DOHH2 (cell line): ENCODE measurements around the gene RNPS1.
A peak's percentile ranks its signal among the peaks of the same experiment; 100 is the strongest.

ENCODE experiments used
- H3F3A ChIP-seq: fragments of 200-600 bp; sonication (generic), shearing (Covaris generic); 2 replicates; pipeline ENCODE4 v1.6.0; 2016; ENCODE audit warnings: antibody characterized with exemption, mild to moderate bottlenecking; ENCODE audit not compliant: control insufficient read depth, insufficient read depth
- H3K27ac ChIP-seq: fragments of 200-600 bp; sonication (generic); 2 replicates; pipeline ENCODE4 v1.5.1; 2014; ENCODE audit warnings: low read depth, mild to moderate bottlenecking, low read length, moderate library complexity
- H3K27me3 ChIP-seq: fragments of 200-600 bp; sonication (generic); 2 replicates; pipeline ENCODE4 v1.6.1; 2014; ENCODE audit warnings: mild to moderate bottlenecking, low read length, mixed read lengths; ENCODE audit not compliant: control insufficient read depth
- H3K36me3 ChIP-seq: fragments of 200-600 bp; sonication (generic); 2 replicates; pipeline ENCODE4 v1.6.1; 2014; ENCODE audit warnings: mild to moderate bottlenecking, low read length, moderate library complexity, mixed read lengths; ENCODE audit not compliant: control insufficient read depth
- H3K4me1 ChIP-seq: fragments of 200-600 bp; sonication (generic); 2 replicates; pipeline ENCODE4 v1.6.1; 2014; ENCODE audit warnings: mild to moderate bottlenecking, low read length, mixed read lengths; ENCODE audit not compliant: control insufficient read depth
- H3K4me2 ChIP-seq: fragments of 200-600 bp; sonication (generic); 2 replicates; pipeline ENCODE4 v1.6.0; 2014; ENCODE audit warnings: mild to moderate bottlenecking, low read length, moderate library complexity
- H3K4me3 ChIP-seq: fragments of 200-600 bp; sonication (generic); 2 replicates; pipeline ENCODE4 v1.5.1; 2014; ENCODE audit warnings: mild to moderate bottlenecking, low read length, mixed read lengths
- H3K79me2 ChIP-seq: fragments of 200-600 bp; sonication (generic); 2 replicates; pipeline ENCODE4 v1.6.1; 2014; ENCODE audit warnings: mild to moderate bottlenecking, low read length, mixed read lengths; ENCODE audit not compliant: control insufficient read depth
- H3K9me2 ChIP-seq: fragments of 200-600 bp; sonication (generic); replicated peaks from 2 replicates; pipeline ENCODE4 v1.6.1; 2014; ENCODE audit warnings: mild to moderate bottlenecking, low read length, mixed read lengths; ENCODE audit not compliant: control insufficient read depth
- H3K9me3 ChIP-seq: fragments of 200-600 bp; sonication (generic); 2 replicates; pipeline ENCODE4 v1.6.1; 2014; ENCODE audit warnings: antibody characterized with exemption, low read length, mixed read lengths; ENCODE audit not compliant: control insufficient read depth, insufficient read depth
- H4K20me1 ChIP-seq: fragments of 200-600 bp; sonication (generic); 2 replicates; pipeline ENCODE4 v1.6.0; 2014; ENCODE audit warnings: low read depth, mild to moderate bottlenecking, antibody characterized with exemption, low read length, moderate library complexity; ENCODE audit not compliant: control insufficient read depth, insufficient read depth
- CTCF ChIP-seq: fragments of 200-600 bp; sonication (generic); IDR thresholded peaks from one replicate; pipeline ENCODE4 v1.5.1; 2014; ENCODE audit warnings: antibody characterized with exemption, mild to moderate bottlenecking, low read depth, low read length; ENCODE audit not compliant: poor library complexity, severe bottlenecking
- EZH2phosphoT487 ChIP-seq: fragments of 200-600 bp; sonication (generic); IDR thresholded peaks from 2 replicates; pipeline ENCODE4 v1.6.1; 2017; ENCODE audit warnings: borderline replicate concordance, mild to moderate bottlenecking, antibody characterized with exemption, low read length, moderate library complexity, mixed read lengths

Gene RNPS1

DNA sequence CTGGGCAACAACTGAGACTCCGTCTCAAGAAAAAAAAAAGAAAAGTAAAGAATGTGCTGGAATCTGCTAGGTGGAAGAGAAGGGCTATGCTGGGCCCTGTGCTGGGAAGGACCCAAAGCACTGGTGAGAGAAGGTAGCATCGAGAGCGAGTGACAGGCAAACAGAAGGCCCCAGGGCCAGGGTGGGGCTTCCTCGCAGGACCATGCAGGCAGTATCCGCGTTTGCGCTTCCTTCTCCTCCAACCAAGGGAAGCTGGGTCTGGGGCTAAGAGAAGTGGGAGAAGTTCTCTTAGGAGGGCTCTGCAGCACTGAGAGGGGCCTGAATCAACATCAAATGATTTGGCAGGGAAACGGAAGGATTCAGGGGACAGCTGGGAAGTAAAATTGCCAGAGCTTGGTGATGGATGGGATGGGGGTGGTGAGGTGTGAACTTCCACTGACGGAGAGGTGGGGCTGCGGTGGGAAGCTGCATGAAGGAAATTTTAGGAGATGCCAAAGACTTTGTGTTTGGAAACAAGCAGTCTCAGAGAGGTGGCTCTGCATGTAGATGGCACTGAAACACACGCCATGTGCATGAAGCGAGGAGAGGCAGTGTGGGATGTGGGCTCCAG, 11.3 kb downstream of the RNPS1 start:
- no peaks in the 10 kb centered on the region for H3K9me3 ChIP-seq
- no peaks in the 10 kb centered on the region for H3K9me2 ChIP-seq
- H3K4me3 ChIP-seq = no peak overlapping the region
- H3F3A ChIP-seq = peaks cover 51% of the 10 kb centered on the region
- peaks cover 18% of the 10 kb centered on the region for H3K4me1 ChIP-seq
- H3K27ac ChIP-seq = no peak overlapping the region
- peaks cover 48% of the 10 kb centered on the region for H3K79me2 ChIP-seq
- H4K20me1 ChIP-seq = peaks cover 9% of the 10 kb centered on the region; the same call in 1 of the 2 replicates
- no peaks in the 10 kb centered on the region for H3K27me3 ChIP-seq
- peaks cover 92% of the 10 kb centered on the region for H3K36me3 ChIP-seq
- TF ChIP-seq CTCF (no peak), EZH2phosphoT487 (no peak)
- H3K4me2 ChIP-seq = no peak overlapping the region

DNA sequence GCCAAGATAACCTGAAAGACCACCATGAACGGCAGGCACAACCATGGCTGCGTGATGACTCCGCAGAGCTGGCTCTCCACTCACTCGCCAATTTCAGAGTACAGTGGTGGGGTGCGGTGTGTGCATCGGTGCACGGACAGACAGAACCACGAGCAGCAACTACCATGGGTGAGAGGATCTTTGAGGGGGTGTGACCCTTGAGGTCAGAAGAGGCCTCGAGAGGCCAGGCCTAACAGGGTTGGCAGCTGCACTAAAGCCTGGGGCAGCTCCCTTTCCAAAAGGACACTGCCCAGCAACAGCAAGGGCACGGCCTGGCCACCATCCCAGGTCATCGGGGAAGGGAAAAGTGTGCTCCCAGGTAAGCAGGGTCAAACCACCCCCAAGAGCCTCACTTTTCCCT, 14.6 kb downstream of the RNPS1 start:
- peaks cover 27% of the 10 kb centered on the region for H3K4me1 ChIP-seq
- no peaks in the 10 kb centered on the region for H3K9me3 ChIP-seq
- H3K79me2 ChIP-seq = peaks cover 44% of the 10 kb centered on the region
- H3K9me2 ChIP-seq = no peaks in the 10 kb centered on the region
- no peak overlapping the region for H3K4me3 ChIP-seq
- peaks cover 71% of the 10 kb centered on the region for H3K36me3 ChIP-seq
- H3F3A ChIP-seq = peaks cover 43% of the 10 kb centered on the region
- 0 out of 2 replicates have a peak, but pooled peaks cover 9% of the 10 kb centered on the region for H4K20me1 ChIP-seq
- peak overlapping the region; percentile 68 for H3K27ac ChIP-seq
- no peak overlapping the region for H3K4me2 ChIP-seq
- TF ChIP-seq EZH2phosphoT487 = no peak
- no peak for TF ChIP-seq CTCF
- no peaks in the 10 kb centered on the region for H3K27me3 ChIP-seq

- Histone ChIP-seq H3K4me3 (no peak overlapping the region), H3K36me3 (peaks cover 66% of the 10 kb centered on the region), H3K27ac (peak overlapping the region; percentile 68), H3K79me2 (peaks cover 42% of the 10 kb centered on the region), H3K4me1 (peaks cover 27% of the 10 kb centered on the region), H3K9me2 (no peaks in the 10 kb centered on the region), H3K4me2 (no peak overlapping the region), H4K20me1 (0 out of 2 replicates have a peak, but pooled peaks cover 8% of the 10 kb centered on the region), H3K9me3 (no peaks in the 10 kb centered on the region), H3F3A (peaks cover 39% of the 10 kb centered on the region), H3K27me3 (no peaks in the 10 kb centered on the region)
- TF ChIP-seq CTCF = no peak
- no peak for TF ChIP-seq EZH2phosphoT487
Observed at GRCh38 chr16:2252806-2253148, 15.1 kb downstream of the RNPS1 start.
